ENCODE results near the gene SERPINA4. TPM values are rescaled to one million over a fixed set of nuclear protein-coding genes. Genes with fewer than 3 reads are reported as not detected.

Gene SERPINA4
- polyA plus RNA-seq, 1 of the 3 experiments (the other 2 are of a cell fraction), result not detected

- peaks cover 6% of the 10 kb centered on the region; the same call in 1 of the 2 replicates for H3K27me3 ChIP-seq (ENCODE audit: insufficient read depth)
- no peak overlapping the region for H3K27ac ChIP-seq (ENCODE audit: low read depth in 2 of 2, low read length in 1 of 2)
- ChIA-PET POLR2A (no interaction called here), CTCF (interaction anchor here (0.6 kb wide), 1 partner anchor 249 kb away, joined by 3 read pairs; no protein-coding TSS in a partner anchor)
- no peak overlapping the region for H3K4me2 ChIP-seq
- TF ChIP-seq SMC3 (IDR thresholded peaks at IDR 0.05; ENCODE audit: low read depth, low read length), result no peak
- TF ChIP-seq RXRA (IDR thresholded peaks at IDR 0.05; ENCODE audit: borderline replicate concordance, low read depth), result no peak
- TF ChIP-seq MEF2A (IDR thresholded peaks at IDR 0.05; ENCODE audit: borderline replicate concordance, low read depth), result no peak
- no peak for TF ChIP-seq RFX5 (IDR thresholded peaks at IDR 0.05; ENCODE audit: low read length)
- no peak for TF ChIP-seq EZH2phosphoT487 (IDR thresholded peaks at IDR 0.05; ENCODE audit: borderline replicate concordance, low read depth)
- no peak for TF ChIP-seq REST (IDR thresholded peaks at IDR 0.05; ENCODE audit: low read depth, low read length)
- no peak for TF ChIP-seq PBX3 (IDR thresholded peaks at IDR 0.05)
- TF ChIP-seq EP300 (IDR thresholded peaks at IDR 0.05; ENCODE audit: borderline replicate concordance in 1 of 2, low read depth in 1 of 2, low read length in 1 of 2), result no peak
- TF ChIP-seq TCF12 (IDR thresholded peaks at IDR 0.05), result no peak
- no peak for TF ChIP-seq FOXM1 (IDR thresholded peaks at IDR 0.05; ENCODE audit: low read depth)
- TF ChIP-seq FOSL2 (IDR thresholded peaks at IDR 0.05; ENCODE audit: borderline replicate concordance, low read depth), result no peak
- TF ChIP-seq CHD2 (IDR thresholded peaks at IDR 0.05; ENCODE audit: low read length, partially characterized antibody), result no peak
- no peak for TF ChIP-seq FOXJ3 (CRISPR knock-in tag; IDR thresholded peaks at IDR 0.05)
- TF ChIP-seq SIN3A (IDR thresholded peaks at IDR 0.05; ENCODE audit: borderline replicate concordance, low read depth, low read length), result no peak
- H3K9me2 ChIP-seq, result no peaks in the 10 kb centered on the region
- no peak overlapping the region for H2AFZ ChIP-seq (ENCODE audit: low read depth)
- H3K4me3 ChIP-seq (ENCODE audit: low read depth in 2 of 2, low read length in 1 of 2), result no peak overlapping the region
- H3K9ac ChIP-seq, result no peak overlapping the region
- H4K20me1 ChIP-seq (ENCODE audit: insufficient read depth), result no peaks in the 10 kb centered on the region
- WGBS (ENCODE audit: low lambda C conversion rate), result 63% methylated on average over 9 of the region's 9 CpGs
- no peaks in the 10 kb centered on the region for H3K79me2 ChIP-seq (ENCODE audit: insufficient read depth)
- DNase-seq, result no peak
- H3F3A ChIP-seq (replicated peaks; ENCODE audit: insufficient read depth), result no peaks in the 10 kb centered on the region
- H3K9me3 ChIP-seq, result no peaks in the 10 kb centered on the region
- H3K36me3 ChIP-seq (replicated peaks in 1 of 2; ENCODE audit: control insufficient read depth in 1 of 2, insufficient read depth in 2 of 2, low read length in 1 of 2), result no peaks in the 10 kb centered on the region
- H3K4me1 ChIP-seq (ENCODE audit: control insufficient read depth in 1 of 2, insufficient read depth in 2 of 2, low read depth in 1 of 2, low read length in 1 of 2), result no peaks in the 10 kb centered on the region
Measured at GRCh38 chr14:94515426-94515825, 45.8 kb upstream of the SERPINA4 start.

Measured in SK-N-SH (cell line).